ENCODE measurements around the gene SPCS3.
"Not testable (repeated sequence)": the region's sequence is repeated elsewhere in the genome, so short reads cannot be mapped to it uniquely, and the experiment has no call there.

Gene SPCS3

GRCh38 chr4:176319704-176320339 lies at the start of gene SPCS3:
TSS of gene SPCS3 (plus strand) at chr4:176319966. CDS start at chr4:176320077, 111 bp downstream.
- peak; percentile 83 to 94 (median 86) for DNase-seq

GRCh38 chr4:176270669-176271068 lies 49.1 kb upstream of the SPCS3 start:
- DNase-seq: no peak

GRCh38 chr4:176271749-176272148 lies 48.0 kb upstream of the SPCS3 start:
- no peak for DNase-seq

- DNase-seq: no peak
Measured at GRCh38 chr4:176272799-176273198, 47.0 kb upstream of the SPCS3 start.

GRCh38 chr4:176273736-176274135 lies 46.0 kb upstream of the SPCS3 start:
- no peak for DNase-seq

- DNase-seq: no peak
Measured at GRCh38 chr4:176274441-176274840, 45.3 kb upstream of the SPCS3 start.

GRCh38 chr4:176276710-176277109 lies 43.1 kb upstream of the SPCS3 start:
- DNase-seq: no peak

- DNase-seq: no peak
Measured at GRCh38 chr4:176277162-176277904, 42.4 kb upstream of the SPCS3 start.

- DNase-seq: not testable (repeated sequence)
Measured at GRCh38 chr4:176279560-176279959, 40.2 kb upstream of the SPCS3 start.

GRCh38 chr4:176286728-176287127 lies 33.0 kb upstream of the SPCS3 start:
- DNase-seq: no peak

- DNase-seq: no peak
Measured at GRCh38 chr4:176287546-176287945, 32.2 kb upstream of the SPCS3 start.

GRCh38 chr4:176288020-176288419 lies 31.7 kb upstream of the SPCS3 start:
- no peak for DNase-seq

- no peak for DNase-seq
Measured at GRCh38 chr4:176289561-176289960, 30.2 kb upstream of the SPCS3 start.

GRCh38 chr4:176290520-176290919 lies 29.2 kb upstream of the SPCS3 start:
- DNase-seq: no peak

- no peak for DNase-seq
Measured at GRCh38 chr4:176291748-176292147, 28.0 kb upstream of the SPCS3 start.

GRCh38 chr4:176292920-176293319 lies 26.8 kb upstream of the SPCS3 start:
- no peak for DNase-seq

- no peak for DNase-seq
Measured at GRCh38 chr4:176293660-176294059, 26.1 kb upstream of the SPCS3 start.

- DNase-seq: not testable (repeated sequence)
Measured at GRCh38 chr4:176295907-176296306, 23.9 kb upstream of the SPCS3 start.

GRCh38 chr4:176298664-176299063 lies 21.1 kb upstream of the SPCS3 start:
- no peak for DNase-seq

- no peak for DNase-seq
Measured at GRCh38 chr4:176300036-176300435, 19.7 kb upstream of the SPCS3 start.

- DNase-seq: no peak
Measured at GRCh38 chr4:176300565-176300964, 19.2 kb upstream of the SPCS3 start.

- no peak for DNase-seq
Measured at GRCh38 chr4:176302283-176303275, 17.2 kb upstream of the SPCS3 start.

GRCh38 chr4:176303938-176304337 lies 15.8 kb upstream of the SPCS3 start:
- DNase-seq: no peak

Measured in activated naive CD4-positive, alpha-beta T cell (primary cell).